ENCODE results near the gene EMSY.
"Not testable (repeated sequence)": the region's sequence is repeated elsewhere in the genome, so short reads cannot be mapped to it uniquely, and the experiment has no call there.

Gene EMSY

DNA sequence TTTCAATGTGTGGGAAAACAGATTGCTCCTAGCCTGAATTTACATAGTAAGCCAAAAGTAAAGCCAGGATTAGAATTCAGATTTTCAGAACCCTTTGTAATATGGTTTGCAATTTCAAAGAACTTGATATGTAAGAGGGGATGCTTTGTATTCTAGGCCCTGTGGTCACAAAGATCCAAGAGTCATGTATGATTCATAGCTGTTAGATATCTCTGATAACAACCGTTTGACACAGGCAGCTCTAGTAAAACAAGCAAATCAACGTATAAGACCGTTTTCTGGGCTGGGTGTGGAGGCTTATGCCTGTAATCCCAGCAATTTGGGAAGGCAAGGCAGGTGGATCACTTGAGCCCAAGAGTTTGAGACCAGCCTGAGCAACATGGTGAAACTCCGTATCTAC is 79.6 kb downstream of the EMSY start:
- no peak for DNase-seq (ENCODE audit: low read depth)

DNA sequence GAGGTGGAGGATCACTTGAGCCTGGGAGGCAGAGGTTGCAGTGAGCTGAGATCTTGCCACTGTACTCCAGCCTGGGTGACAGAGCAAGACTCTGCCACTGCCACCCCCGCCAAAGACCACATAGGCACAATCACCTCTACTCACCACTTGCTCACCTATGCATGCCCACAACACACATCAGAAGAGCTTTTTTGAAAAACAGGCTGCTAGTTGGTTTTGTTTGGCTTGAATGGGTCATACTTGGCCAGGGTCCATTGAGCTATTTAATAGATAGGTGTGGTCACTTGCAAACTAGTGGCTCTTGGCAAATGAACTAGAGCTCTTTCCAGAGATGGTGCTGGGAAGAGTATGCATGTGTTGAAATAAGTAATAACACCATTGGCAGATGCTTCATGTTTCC is 80.1 kb downstream of the EMSY start:
- no peak for DNase-seq (ENCODE audit: low read depth)

DNA sequence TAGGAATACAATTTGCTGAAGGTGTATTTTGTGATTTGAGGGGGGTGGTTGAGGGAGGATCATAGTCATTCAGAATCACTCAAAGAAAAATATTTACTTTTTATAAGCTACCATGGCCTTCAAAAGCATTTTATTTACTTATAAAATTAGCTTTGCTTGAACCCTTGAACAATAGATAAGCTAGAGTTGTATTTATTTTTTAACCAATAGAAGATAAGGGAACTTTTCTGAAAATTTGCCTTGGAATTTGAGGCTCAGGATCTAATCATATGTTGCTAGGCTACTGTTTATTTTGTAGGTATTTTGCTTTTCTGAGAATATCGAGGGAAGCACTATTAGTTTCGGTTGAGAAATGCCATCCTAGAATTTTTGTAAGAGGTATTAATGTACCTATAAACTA is 82.1 kb downstream of the EMSY start:
- DNase-seq (ENCODE audit: low read depth): no peak

DNA sequence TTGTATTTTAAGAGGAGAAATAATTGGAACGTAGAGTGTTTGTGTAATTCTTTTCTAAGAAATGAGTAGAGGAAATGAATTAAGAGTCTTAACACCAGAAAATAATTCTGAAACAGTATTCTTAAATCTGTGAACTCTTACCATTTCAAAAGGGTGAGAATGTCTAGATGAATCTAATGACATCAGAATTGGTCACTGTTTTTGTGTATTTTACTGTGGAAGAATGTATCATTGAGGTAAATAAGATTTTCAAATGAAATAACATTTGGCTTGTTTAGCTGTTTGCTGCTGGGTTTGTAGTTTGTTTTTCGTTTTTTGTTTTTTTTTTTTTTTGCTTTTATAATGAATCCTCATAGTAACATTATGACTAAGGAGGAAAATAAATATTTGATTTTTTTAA is 97.6 kb downstream of the EMSY start:
- DNase-seq (ENCODE audit: low read depth): no peak

DNA sequence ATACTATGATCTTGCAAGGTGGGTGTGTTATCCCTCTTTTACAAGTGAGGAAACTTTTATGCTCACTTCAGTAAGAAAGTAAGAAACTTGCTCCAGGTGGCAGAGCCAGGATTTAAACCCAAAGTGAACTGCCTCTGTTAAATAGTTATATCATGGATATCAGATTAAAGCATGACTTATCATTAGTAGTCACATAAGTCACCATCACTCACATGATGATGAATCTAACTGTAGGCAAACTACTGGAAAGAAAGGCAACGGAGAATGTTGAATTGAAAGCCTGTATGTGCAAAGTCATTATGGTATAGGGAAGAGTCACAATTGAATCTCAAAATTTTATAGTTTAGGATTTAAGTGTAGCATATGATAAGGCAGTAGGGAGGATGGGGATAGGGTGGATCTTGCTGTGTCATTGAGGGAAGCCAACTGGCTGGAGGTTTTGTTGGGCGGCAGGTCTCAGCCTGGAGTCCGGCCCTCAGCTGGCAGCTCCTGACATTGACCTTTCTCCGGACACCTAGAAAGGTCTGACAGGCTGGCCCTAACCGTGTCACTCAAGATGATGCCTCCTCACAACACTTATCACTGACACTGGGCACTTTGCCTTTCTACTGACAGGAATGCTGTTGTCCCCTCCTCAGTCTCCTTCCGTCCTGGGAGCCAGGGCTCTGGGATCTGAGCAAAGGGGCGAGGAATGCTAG is 98.3 kb downstream of the EMSY start:
- no peak for DNase-seq (ENCODE audit: low read depth)

DNA sequence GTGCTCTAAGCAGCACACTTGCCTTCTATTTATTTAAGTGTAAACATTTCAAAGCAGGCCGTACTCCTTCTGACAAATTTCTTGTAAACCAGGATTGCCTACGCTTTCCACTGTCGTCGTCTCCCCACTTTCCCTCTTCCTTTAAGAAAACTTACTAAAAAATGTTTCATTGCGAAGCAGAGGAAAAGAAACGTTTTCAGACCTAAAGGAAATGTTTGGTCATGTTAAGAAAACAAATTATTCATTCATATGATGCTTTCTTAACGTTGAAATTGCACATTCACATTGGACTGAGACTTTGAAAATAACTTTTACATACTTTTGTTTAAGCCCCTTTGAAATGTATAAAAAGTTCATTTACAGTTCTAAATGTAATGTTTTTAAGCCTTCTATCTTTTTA is 106.0 kb downstream of the EMSY start:
- DNase-seq (ENCODE audit: low read depth): no peak

DNA sequence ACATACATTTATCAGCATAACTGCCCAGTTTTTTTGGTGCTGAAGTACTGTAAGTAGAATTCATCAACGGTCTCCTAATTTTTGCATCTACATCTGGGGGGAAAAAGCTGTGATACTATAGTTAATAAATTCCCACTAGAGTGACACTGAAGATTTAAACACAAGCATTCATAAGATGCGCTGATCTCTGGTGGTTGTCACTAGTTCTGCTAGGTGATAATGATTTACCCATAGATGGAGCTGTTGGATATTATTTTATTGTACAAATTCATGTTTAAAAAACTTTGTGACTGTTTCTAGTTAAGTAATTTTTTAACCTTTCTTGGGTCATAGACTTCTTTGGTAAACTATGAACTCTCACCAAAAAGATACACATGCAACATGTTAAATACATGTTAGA is 106.6 kb downstream of the EMSY start:
- DNase-seq (ENCODE audit: low read depth): no peak

DNA sequence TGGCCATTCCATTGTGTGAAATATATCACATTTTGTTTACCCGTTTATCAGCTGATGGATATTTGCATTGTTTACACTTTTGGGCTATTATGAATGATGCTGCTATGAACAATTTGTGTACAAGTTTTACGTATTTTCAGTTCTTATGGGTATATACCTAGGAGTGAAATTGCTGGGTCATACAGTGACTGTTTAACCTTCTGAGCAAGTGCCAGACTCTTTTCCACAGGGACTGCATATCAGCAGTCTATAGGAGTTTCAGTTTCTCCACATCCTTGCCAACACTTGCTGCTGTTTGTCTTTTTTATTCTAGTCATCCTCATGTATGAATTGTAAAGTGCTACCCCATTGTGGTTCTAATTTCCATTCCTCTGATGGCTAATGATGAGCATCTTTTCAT is 108.2 kb downstream of the EMSY start:
- DNase-seq (ENCODE audit: low read depth): no peak

DNA sequence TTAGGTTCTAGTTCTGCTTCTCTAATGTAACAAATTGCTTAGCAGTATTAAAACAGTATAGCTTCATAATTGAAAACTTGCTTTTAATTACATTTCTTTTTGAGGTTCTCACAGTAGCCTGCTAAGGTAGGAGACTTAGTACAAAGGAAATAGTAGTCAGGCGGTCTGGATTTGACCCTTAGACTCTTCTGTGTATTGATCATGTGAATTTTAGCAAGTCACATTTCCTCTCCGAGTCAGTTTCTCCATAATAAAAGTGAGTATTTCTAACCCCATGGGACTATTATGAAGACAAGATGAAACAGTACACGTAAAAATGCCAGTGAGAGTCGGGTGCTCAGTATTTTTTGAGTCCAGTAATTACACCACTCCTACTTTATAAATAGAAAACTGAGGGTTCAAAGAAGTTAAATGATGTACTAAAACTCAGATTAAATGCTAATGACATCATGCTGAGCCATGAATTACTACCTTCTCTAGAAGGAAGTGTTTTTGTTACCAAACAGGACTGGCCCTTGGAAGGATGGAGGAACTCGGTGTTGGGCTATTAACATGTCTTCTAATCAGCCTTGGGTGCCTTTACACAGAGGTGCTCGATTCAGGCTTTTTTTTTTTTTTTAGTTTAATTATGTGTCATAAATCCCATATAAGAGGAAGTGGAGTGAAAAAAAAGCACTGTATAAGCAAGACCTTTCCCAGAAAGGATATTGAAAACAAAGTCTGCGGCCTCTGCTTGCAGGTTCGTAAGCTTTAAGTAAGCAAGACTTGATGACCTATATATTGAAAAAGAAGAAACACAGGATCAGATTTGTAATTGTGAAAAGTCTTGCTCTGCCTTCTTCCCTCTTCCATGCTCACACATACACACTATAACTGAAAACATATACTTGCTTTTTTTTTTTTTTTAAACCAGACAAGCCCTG is 109.0 kb downstream of the EMSY start:
- no peak for DNase-seq (ENCODE audit: low read depth)

DNA sequence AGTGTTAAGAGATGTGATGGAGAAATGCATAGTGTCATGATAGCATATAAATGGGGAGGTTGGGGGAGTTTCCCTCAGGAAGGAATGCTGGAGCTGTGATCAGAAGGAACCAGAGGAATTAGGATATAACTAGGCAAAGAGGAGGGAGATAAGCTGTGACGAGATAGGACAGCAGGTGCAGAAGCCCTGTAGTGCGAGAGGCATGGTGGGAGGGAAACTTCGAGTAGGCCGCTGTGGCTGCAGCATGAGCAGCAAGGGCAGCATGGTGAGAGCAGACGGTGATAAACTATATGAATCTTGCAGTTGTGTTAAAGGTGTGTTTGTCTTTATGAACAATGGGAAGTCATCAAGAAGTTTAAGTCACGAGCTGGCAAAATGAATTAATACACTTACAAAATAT is 109.9 kb downstream of the EMSY start:
- DNase-seq (ENCODE audit: low read depth): no peak

DNA sequence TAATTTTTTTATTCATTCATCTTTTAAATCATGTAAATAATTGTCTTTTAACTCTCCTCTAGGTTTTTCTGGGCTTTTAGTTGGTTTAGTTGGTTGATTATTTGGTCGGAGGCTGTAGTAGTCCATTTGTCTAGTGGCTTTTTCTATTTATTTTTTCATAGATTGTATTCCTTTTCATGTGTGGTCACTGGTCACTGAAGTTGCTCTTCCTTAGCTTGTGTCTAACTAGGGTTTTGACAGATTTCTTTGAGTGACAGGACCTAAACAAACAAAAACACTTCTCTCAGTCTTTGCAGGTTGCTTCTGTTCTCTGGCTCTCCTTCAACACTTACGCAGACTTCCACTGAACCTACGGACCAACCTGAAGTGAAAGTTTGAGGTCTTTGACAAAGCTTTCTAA is 112.6 kb downstream of the EMSY start:
- DNase-seq (ENCODE audit: low read depth): no peak

DNA sequence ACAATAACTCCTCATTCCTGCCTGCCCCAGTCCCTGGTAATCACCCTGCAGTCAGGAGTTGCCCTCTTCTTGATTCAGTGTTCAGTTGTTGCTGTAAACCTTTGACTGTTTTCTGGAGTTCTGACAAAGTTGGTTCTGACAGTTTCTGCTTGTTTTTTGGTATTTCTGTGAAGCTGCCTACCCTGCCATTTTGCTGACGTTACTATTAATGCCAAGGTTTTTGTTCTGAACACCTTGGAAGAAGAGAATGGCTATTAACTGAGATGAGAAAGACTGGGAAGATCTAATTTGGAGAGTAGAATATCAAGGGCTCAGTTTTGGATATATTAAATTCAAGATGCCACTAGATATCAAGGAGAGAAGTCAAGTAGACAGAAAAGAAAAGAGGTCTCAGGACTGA is 113.7 kb downstream of the EMSY start:
- DNase-seq (ENCODE audit: low read depth): no peak

DNA sequence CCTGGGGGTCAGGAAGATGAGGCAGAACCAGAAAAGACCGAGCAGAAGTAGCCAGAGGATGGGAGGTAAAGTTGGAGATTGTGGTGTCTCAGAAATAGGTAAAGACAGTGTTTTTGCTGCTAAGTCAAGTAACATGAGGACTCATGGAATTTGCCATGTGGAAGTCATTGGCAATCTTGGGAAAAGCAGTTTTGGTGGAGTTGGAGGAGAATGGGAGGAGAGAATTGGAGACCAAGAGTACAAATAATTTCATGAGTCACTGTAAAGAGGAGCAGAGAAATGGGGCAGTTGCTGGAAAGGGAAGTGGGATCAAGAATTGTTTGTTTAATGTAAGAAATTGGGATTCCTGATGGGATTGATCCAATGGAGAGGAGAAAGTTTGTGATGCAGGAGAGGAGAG is 114.1 kb downstream of the EMSY start:
- no peak for DNase-seq (ENCODE audit: low read depth)

DNA sequence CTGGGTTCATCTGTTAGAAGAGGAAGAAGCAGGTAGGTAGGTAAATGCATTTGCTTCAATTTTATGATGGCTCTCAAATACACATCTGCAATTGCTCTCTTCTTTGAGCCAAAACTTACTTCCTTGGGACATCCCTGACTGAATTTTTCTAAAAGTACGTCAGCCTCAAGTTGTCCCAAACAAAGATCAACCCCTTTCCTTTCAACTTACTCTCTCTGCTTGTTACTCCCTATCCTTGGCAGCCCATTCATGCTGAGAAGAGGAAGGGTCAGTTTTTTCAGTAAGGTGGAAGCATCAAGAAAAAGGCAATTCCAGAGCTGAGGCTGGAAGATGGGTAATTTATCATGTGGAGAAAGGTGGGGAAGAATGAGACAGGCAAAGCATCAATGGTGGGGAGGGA is 114.5 kb downstream of the EMSY start:
- no peak for DNase-seq (ENCODE audit: low read depth)

DNA sequence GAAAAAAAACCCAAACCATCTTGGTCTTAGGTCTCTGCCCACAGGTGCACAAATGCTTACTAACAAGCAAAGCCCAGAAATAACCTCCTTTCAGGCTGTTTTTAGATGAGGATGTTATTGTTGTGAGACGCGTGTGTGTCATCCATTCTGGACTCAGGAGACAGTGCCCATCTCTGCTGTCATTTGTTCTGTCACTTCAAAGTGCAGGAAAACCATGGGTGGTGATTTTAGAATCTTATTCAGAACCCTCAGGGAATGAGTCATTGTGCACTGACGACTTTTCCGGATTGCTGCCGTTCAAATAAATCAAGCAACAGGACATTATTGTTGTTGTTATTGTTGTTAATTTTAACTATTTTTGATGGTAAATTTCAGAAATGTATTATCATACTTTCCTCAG is 115.4 kb downstream of the EMSY start:
- DNase-seq (ENCODE audit: low read depth): no peak

DNA sequence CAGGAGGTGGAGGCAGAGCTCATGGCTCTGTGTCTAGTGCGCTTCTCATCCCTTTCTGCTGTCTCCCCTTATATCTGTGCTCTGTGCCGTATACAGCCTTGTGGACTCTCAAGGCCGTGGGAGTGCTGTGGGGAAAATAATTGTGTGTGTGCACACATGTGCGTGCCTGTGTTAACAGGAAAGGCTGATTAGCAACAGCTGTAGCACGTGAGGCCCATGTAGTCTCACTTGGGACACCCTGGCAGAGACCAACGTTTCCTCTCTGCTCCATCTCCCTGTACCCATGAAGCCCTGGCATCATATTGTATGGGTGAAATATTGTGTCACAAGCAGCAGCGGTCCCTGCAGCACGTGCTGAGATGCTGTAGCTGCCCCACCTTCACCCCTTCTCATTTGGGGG is 116.4 kb downstream of the EMSY start:
- no peak for DNase-seq (ENCODE audit: low read depth)

DNA sequence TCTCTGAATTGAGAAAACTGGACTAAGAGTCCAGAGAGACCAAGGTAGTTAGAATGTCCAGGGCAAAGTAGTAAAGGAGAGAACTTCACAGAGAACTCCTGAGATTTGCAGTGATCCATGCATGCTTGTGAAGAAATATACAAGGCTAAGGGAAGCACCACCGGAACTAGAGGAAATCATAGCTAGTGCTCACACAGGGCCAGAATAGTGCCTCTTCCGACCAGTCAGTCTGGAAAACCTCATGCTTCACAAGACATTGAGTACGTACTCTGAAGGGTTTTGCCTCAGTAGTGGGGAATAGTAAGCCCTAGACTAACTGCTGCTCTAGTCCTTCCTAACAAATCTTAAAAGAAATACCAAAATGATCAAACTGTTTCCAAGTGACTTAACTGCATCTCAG is 117.7 kb downstream of the EMSY start:
- DNase-seq (ENCODE audit: low read depth): no peak

DNA sequence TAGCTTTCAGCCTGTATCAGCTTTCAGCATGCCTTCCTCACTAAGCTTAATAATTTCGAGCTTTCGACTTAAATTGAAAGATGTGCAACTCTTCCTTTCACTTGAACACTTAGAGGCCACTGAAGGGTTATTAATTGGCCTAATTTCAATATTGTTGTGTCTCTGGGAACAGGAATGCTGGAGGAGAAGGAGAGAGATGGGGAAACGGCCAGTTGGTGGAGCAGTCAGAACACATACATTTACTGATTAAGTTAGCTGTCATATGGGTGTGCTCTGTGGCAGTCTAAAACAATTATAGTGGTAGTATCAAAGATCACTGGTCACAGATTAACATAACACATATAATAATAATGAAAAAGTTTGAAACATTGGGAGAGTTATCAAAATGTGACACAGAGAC is 119.5 kb downstream of the EMSY start:
- DNase-seq (ENCODE audit: low read depth): no peak

DNA sequence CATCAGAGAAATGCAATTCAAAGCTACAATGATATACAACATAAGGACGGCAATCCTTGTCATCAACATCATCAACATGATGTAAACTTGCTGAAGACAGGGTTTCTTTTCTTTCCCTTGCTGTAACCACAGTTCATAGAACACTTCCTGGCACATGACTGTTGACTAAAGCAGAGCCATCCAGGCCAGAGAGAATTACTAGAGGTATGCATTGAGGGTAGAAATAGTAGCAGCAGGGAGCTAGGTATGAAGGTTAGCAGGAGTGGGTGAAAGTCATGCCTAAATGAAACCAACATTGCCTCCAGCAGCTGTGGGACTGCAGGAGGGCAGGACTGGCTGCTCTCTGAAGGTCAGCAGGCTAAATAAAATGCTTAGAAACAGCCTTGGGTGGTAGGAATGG is 122.0 kb downstream of the EMSY start:
- DNase-seq (ENCODE audit: low read depth): no peak

DNA sequence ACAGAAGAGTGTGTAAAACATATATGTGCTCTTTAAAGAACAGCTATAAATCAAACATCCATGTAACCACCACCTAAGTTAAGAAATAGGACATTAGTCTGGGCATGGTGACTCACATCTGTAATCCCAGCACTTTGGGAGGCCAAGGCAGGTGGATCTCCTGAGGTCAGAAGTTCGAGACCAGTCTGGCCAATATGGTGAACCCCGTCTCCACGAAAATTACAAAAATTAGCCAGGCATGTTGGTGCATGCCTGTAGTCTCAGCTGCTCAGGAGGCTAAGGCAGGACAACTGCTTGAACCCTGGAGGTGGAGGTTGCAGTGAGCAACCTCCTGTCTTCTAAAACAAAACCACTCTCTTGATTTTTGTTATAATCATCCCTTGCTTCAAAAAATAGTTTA is 122.4 kb downstream of the EMSY start:
- no peak for DNase-seq (ENCODE audit: low read depth)

DNA sequence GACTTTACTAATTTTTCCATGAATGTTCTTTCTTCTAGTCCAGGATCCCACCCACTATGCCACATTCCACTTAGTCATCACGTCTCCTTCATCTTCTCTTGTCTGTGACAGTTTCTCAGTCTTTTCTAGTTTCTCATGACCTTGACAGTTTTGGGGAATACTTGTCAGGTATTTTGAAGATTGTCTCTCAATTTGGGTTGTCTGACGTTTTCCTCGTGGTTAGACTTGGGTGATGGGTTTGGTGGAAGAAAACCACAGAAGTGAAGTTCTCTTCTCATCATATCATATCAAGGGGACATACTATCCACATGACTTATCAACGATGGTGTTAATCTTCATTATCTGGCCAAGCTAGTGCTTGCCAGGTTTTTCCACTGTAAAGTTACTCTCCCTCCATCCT is 123.3 kb downstream of the EMSY start:
- DNase-seq (ENCODE audit: low read depth): no peak

DNA sequence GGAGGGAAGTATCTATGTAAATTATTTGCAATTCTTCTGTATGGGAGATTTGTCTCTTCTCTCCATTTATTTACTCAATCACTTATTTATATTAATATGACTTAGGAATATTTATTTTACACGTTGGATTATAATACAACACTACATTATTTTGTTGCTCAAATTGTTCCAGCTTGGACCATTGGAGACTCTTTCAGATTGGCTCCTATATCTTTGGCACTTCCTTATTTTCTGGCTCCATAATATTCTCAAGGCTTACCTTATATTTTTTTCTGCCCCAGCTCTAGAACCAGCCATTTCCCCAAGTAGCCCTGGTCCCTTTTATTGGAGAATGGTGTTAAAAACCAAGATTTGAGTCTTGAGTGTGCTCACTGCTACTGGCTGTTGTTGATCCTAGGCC is 123.8 kb downstream of the EMSY start:
- no peak for DNase-seq (ENCODE audit: low read depth)

DNA sequence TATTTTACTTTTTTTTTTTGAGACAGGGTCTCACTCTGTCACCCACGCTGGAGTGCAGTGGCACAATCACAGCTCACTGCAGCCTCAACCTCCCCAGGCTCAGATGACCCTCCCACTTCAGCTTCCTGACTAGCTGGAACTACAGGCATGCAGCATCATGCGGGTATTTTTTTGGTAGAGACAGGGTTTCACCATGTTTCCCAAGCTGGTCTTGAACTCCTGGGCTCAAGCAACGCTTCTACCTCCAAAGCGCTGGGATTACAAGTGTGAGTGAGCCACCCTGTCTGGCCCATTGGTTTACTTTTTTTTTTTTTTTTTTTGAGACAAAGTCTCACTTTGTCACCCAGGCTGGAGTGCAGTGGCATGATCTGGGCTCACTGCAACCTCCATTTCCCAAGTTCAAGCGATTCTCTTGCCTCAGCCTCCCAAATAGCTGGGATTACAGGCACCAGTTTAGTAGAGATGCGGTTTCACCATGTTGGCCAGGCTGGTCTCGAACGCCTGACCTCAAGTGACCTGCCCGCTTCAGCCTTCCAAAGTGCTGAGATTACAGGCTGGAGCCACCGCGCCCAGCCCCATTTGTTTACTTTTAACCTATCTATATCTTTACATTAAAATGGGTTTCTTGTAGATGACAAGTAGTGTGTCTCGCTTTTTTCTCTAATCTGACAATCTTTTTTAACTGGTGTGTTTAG is 127.5 kb downstream of the EMSY start:
- not testable (repeated sequence) for DNase-seq (ENCODE audit: low read depth)

Data from stimulated activated CD4-positive, alpha-beta T cell treated with anti-CD3 and anti-CD28 coated beads, Interleukin-2, amount 100 ng/mL, for 4 hours (primary cell).